ENCODE data around the gene SRD5A1. TPM values are rescaled to one million over a fixed set of nuclear protein-coding genes. Genes with fewer than 3 reads are reported as not detected.

The SRD5A1 gene
- total and polyA plus RNA-seq, 2 of the 8 experiments (the other 6 are each of a cell fraction or from before 2014, with no cell fraction given): 34.7 to 42.4 TPM

- TF ChIP-seq BCL11A (IDR thresholded peaks at IDR 0.05; ENCODE audit: low read depth in 2 of 2, low read length in 2 of 2): no peak
These were observed 83.4 kb downstream of the SRD5A1 start (continued) for GRCh38 chr5:6716629-6717149.

Data from H1 (cell line).